GM12892 (cell line): Measurements from ENCODE around the gene CDH9.

ENCODE experiments used
- POLR2AphosphoS5 ChIP-seq: IDR thresholded peaks from 2 replicates; pipeline ENCODE4 v1.6.1; 2011; ENCODE audit warnings: low read depth, low read length, control low read depth
- TAF1 ChIP-seq: IDR thresholded peaks from 2 replicates; pipeline ENCODE4 v1.6.1; 2011; ENCODE audit warnings: low read depth, mild to moderate bottlenecking, control low read depth, low read length, borderline replicate concordance

DNA sequence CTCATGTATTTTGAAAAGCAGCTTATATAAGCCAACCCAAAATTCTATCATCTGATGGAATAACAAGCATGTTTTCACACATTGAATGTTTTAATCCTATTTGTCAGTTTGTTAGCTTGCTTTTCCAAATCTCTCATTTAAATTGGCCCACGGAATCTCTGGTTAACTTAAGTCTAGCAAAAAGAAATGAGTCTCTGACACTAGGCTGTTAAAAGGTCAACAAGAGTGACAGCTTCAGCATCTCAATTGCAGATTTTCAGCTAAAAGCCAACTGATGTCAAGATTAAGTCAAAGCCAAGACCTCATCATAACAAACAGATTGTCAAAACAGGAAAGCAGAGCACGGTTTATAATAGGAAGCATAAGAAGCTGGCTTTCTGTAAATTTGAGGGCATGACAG, 49.4 kb upstream of the CDH9 start:
- TF ChIP-seq TAF1 = no peak
- no peak for TF ChIP-seq POLR2AphosphoS5
